Adrenal gland (tissue), 12 donors: Measurements from ENCODE around the gene EEF1G. TPM values are rescaled to one million over a fixed set of nuclear protein-coding genes. Genes with fewer than 3 reads are reported as not detected.
"Not testable (repeated sequence)": the region's sequence is repeated elsewhere in the genome, so short reads cannot be mapped to it uniquely, and the experiment has no call there.

Experiments
- DNase-seq, 7 donors: peaks; one replicate each; pipeline ENCODE4 v3.0.0-alpha.2; 2019 to 2020
- H3K27ac ChIP-seq, 5 donors: fragments of 200-600 bp; sonication (generic) in 4 of 5; 1 replicate in 3 of 5; 2 replicates in 2 of 5; pipeline versions ENCODE4 v1.5.1 to v1.8.0; 2016 to 2020; ENCODE audit warnings: mild to moderate bottlenecking in 1 of 5
- H3K27me3 ChIP-seq: fragments of 200-600 bp; 2 replicates; pipeline ENCODE4 v1.8.0; 2021
- H3K36me3 ChIP-seq, 2 donors: fragments of 200-600 bp; replicated peaks in 1 of 2; 1 replicate in 1 of 2; 2 replicates in 1 of 2; pipeline versions ENCODE4 v1.5.1 to v1.8.0; 2018 to 2022
- H3K4me1 ChIP-seq, 2 donors: fragments of 200-600 bp; replicated peaks in 1 of 2; 1 replicate in 1 of 2; 2 replicates in 1 of 2; pipeline versions ENCODE4 v1.5.1 to v1.8.0; 2018 to 2021
- H3K4me3 ChIP-seq, 4 donors: fragments of 200-600 bp; sonication (generic) in 3 of 4; one replicate each; pipeline ENCODE4 v1.5.1; 2016 to 2018
- H3K9me3 ChIP-seq, 3 donors: fragments of 200-600 bp; sonication (generic) in 1 of 3; replicated peaks in 1 of 3; 1 replicate in 2 of 3; 2 replicates in 1 of 3; pipeline versions ENCODE4 v1.5.1 to v1.8.0; 2016 to 2021
- POLR2A ChIP-seq, 2 donors: fragments of 450-650 bp; IDR thresholded peaks; one replicate each; pipeline ENCODE4 v1.6.1; 2017; ENCODE audit warnings: antibody characterized with exemption in 2 of 2, mild to moderate bottlenecking in 2 of 2, moderate library complexity in 1 of 2
- WGBS, 4 donors: extraction: QIAGEN DNeasy Blood & Tissue Kit in 2 of 4; methylation state at CpG; one replicate each; pipeline versions ENCODE4 v1.1.5 to v1.1.7; 2013 to 2017; 5-methylcytosine and 5-hydroxymethylcytosine counted together
- intact Hi-C, 2 donors: fragments of 100-400 bp; cut with DNase I; formaldehyde crosslinking; loops; one replicate each; pipeline versions ENCODE4 v1.14.1 to v1.15.0; 2022 to 2023
- polyA plus RNA-seq, 3 donors: library from polyadenylated mRNA; stranded (reverse); fragments of 200-250 nt in 2 of 3; fragments of 350-450 nt in 1 of 3; fragmentation: Illumina TruSeq in 1 of 3; extraction: RNeasy Lipid Tissue Mini Kit (QIAGEN cat#74804) in 1 of 3; gene quantifications; one replicate each; pipeline ENCODE4 v1.2.3, GENCODE V29; 2013 to 2014
- total RNA-seq, 9 donors: library from RNA; depleted of rRNA in 4 of 9; stranded (reverse); fragments of >200 nt in 4 of 9; fragments of 120-200 nt in 1 of 9; fragmentation: NEBNext Ultra II Directional in 1 of 9; extraction: Animal tissue kit (Norgen Biotek cat#: 25700) in 1 of 9; gene quantifications; one replicate each; pipeline versions ENCODE4 v1.1.0 to v1.2.4, GENCODE V29; 2013 to 2023
- TF ChIP-seq, protein P1 (sequence below), 6 experiments: fragments of 450-650 bp in 4 of 6; fragments of 200-600 bp in 2 of 6; sonication (generic) in 1 of 6; IDR thresholded peaks; 1 replicate in 5 of 6; 2 replicates in 1 of 6; pipeline versions ENCODE4 v1.5.1 to v1.8.0; 2016 to 2021; ENCODE audit warnings: antibody characterized with exemption in 6 of 6, mild to moderate bottlenecking in 2 of 6, moderate library complexity in 1 of 6
- donor health status: healthy with polysubstance abuse.
- donor health status: Bipolar disorder and iron deficiency.
- donor health status: DM: yes; HTN: yes; CAD: no.
- donor health status: DM: no; HTN: no; CAD: no.
- donor health status: DM: no; HTN: no; CAD: no.
- donor health status: DM: yes; HTN: yes; CAD: no.

Gene EEF1G
- total and polyA plus RNA-seq, 12 donors = 646 to 1,585 (median 1,183) TPM

DNA sequence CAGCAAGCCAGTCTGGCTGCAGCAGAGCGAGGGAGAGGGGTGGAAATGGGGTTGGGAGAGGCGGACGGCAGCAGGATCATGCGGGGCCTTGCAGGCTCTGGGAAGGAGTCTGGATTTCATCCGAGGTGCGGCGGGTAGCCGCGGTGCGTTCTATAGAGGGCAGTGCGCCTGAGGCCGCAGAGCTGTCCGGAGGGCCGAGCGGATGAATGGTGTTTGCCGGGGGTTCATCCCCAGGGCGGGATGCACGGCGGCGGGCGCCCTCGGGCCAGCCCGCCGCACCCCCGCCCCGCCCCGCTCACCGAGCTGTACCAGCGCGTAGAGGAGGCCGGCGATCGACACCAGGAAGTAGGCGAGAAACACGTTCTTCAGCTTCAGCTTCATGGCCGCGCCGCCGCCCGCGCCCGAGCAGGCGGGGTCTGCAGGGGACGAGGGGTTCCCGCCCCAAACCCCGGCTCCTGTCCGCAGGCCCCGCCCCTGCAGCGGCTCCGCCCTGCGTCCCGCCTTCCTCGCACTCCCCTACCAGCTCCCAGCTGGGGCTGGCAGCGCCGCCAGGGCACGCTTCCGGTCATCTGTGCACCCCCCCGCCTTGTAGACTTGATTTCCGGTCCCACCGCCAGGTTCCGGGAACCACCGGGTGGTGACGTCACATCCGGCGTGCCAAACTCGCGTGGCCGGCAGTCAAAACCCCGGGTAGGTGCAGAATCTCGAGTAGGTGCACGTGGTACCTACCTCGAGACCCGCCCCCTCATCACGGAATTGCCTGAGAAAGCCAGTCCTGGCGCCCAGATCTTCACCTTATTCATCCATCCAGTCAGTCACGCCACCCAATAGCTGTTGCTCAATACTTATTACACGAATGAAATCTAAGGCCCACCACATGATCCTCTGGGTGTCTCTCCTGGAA is 48.1 kb upstream of the EEF1G start, which contains the start of gene B3GAT3:
Gene B3GAT3, minus strand, starts transcription at position 420 of the 904 bp plus-strand sequence. Its CDS starts 39 bp downstream, at position 381.
- no peaks in the 10 kb centered on the region for H3K9me3 ChIP-seq
- peaks cover 0 to 18% of the 10 kb centered on the region in 2 donors for H3K4me1 ChIP-seq
- peak; percentile 98 to 99 (median 99) for DNase-seq
- H3K36me3 ChIP-seq = peaks cover 0 to 27% of the 10 kb centered on the region in 2 donors
- intact Hi-C loops = no loop called here
- peak within 1 kb of the TSS; percentile 40 to 87 (median 50) for H3K4me3 ChIP-seq
- 1 to 2% (median 1%) methylated on average over 23 to 77 of the region's 77 CpGs for WGBS, 4 donors
- TF ChIP-seq POLR2A (IDR thresholded peaks at IDR 0.05) = peak; percentile 65 to 80
- TF ChIP-seq, protein P1, sequence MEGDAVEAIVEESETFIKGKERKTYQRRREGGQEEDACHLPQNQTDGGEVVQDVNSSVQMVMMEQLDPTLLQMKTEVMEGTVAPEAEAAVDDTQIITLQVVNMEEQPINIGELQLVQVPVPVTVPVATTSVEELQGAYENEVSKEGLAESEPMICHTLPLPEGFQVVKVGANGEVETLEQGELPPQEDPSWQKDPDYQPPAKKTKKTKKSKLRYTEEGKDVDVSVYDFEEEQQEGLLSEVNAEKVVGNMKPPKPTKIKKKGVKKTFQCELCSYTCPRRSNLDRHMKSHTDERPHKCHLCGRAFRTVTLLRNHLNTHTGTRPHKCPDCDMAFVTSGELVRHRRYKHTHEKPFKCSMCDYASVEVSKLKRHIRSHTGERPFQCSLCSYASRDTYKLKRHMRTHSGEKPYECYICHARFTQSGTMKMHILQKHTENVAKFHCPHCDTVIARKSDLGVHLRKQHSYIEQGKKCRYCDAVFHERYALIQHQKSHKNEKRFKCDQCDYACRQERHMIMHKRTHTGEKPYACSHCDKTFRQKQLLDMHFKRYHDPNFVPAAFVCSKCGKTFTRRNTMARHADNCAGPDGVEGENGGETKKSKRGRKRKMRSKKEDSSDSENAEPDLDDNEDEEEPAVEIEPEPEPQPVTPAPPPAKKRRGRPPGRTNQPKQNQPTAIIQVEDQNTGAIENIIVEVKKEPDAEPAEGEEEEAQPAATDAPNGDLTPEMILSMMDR (IDR thresholded peaks at IDR 0.05) = peak in 4 of 6 experiments; percentile 24 to 45 (median 28)
- peak within 1 kb of the TSS; percentile 61 to 96 (median 85) for H3K27ac ChIP-seq
- H3K27me3 ChIP-seq = no peaks in the 10 kb centered on the region

DNA sequence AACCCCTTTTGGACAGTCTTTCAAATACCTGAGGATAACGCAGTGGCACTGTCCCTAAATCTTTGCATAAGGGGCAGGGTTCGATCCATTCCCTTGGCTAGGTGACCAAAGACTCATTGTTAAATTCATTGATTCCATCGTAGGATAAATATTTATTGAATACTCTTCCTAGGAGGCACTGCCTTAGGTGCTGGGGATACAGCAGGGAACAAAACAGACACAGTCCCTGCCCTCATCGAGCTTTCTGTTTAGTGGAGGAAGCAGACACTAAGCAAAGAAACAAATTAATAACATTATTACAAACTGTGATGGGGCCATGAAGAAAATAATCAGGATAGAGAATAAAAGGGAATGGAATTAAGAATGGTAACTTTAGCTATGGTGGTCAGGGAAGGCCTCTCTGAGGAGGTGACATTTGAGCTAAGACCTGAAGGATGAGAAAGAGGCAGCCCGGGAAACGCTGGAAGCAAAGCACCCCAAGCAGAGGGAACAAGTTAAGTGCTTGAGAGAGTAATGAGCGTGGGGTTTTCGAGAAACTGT is 47.4 kb upstream of the EEF1G start:
- peaks cover 0 to 27% of the 10 kb centered on the region in 2 donors for H3K36me3 ChIP-seq
- 32 to 35% (median 34%) methylated on average over 8 of the region's 8 CpGs for WGBS, 4 donors
- intact Hi-C loops = no loop called here
- peak overlapping the region; percentile 40 to 96 (median 85) for H3K27ac ChIP-seq
- peak overlapping the region; percentile 40 to 87 (median 50) for H3K4me3 ChIP-seq
- H3K4me1 ChIP-seq = peaks cover 0 to 18% of the 10 kb centered on the region in 2 donors
- no peaks in the 10 kb centered on the region for H3K27me3 ChIP-seq
- no peaks in the 10 kb centered on the region for H3K9me3 ChIP-seq
- TF ChIP-seq, protein P1 (IDR thresholded peaks at IDR 0.05) = no peak
- no peak for TF ChIP-seq POLR2A (IDR thresholded peaks at IDR 0.05)
- no peak for DNase-seq

GRCh38 chr11:62616957-62617356 is 43.3 kb upstream of the EEF1G start:
- H3K4me3 ChIP-seq, DNase-seq, intact Hi-C loops, H3K27me3 ChIP-seq, H3K9me3 ChIP-seq, H3K27ac ChIP-seq: not testable (repeated sequence)
- peaks cover 0 to 17% of the 10 kb centered on the region in 2 donors for H3K4me1 ChIP-seq
- WGBS, 4 donors = 91 to 94% (median 92%) methylated on average over 3 to 13 of the region's 14 CpGs; no CpG with 5 or more reads in 1 of the 4 donors
- peaks cover 0 to 25% of the 10 kb centered on the region in 2 donors for H3K36me3 ChIP-seq

DNA sequence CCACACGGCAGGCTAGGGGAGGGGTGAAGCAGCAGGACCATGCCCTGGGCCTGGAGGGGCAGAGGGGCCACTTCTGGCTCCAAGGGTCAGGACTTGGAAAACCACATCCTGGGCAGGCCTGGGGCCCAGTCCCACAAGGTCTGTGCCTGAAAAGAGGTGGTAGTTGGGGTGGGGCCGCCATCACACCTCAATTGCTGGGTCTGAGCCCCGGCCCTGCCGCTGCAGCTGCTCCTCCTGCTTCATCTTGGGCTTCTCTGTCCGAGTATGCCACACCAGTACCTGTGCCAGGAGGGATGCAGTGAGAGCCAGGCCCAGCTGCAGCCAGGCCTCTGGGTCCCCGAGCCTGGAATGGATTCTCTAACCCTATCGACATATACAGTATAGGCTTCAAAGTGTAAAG is 41.8 kb upstream of the EEF1G start:
- H3K36me3 ChIP-seq = peaks cover 0 to 27% of the 10 kb centered on the region in 2 donors
- TF ChIP-seq, protein P1 (IDR thresholded peaks at IDR 0.05) = no peak
- TF ChIP-seq POLR2A (IDR thresholded peaks at IDR 0.05) = no peak
- 90 to 95% (median 90%) methylated on average over 2 to 7 of the region's 7 CpGs for WGBS, 4 donors

More for the DNA sequence above, 41.8 kb upstream of the EEF1G start:
- intact Hi-C loops = no loop called here
- H3K27ac ChIP-seq = no peak overlapping the region
- H3K9me3 ChIP-seq = no peaks in the 10 kb centered on the region
- peaks cover 9 to 15% of the 10 kb centered on the region in 2 donors for H3K4me1 ChIP-seq
- no peak for DNase-seq
- no peak overlapping the region for H3K4me3 ChIP-seq
- no peaks in the 10 kb centered on the region for H3K27me3 ChIP-seq
